HL-60 (cell line): ENCODE results near the gene ZYG11A.

ENCODE experiments used
- POLR2AphosphoS5 ChIP-seq: IDR thresholded peaks from 2 replicates; pipeline ENCODE4 v1.6.1; 2012; ENCODE audit warnings: low read depth
- SPI1 ChIP-seq: IDR thresholded peaks from 2 replicates; pipeline ENCODE4 v1.6.1; 2012; ENCODE audit warnings: low read depth, mild to moderate bottlenecking, borderline replicate concordance
- TF ChIP-seq, protein P1 (sequence below): IDR thresholded peaks from one replicate; pipeline ENCODE4 v1.5.1; 2011; ENCODE audit warnings: low read length, control low read depth, inconsistent platforms; ENCODE audit not compliant: insufficient read depth

DNA sequence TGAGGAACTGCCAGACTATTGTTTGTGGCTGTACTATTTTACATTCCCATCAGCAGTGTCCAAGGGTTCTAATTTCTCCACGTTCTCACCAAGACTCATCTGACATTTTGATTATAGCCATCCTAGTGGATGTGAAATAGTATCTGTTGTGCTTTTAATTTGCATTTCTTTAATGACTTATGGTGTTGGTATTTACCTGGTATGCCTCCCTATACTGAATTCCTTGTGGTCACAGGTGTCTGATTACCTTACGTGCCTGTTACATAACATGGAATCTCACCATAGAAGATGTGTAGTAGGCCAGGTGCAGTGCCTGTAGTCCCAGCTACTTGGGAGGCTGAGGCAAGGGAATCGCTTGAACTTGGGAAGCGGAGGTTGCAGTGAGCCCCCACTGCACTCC lies 13.5 kb downstream of the ZYG11A start:
- TF ChIP-seq SPI1 = no peak
- TF ChIP-seq, protein P1, sequence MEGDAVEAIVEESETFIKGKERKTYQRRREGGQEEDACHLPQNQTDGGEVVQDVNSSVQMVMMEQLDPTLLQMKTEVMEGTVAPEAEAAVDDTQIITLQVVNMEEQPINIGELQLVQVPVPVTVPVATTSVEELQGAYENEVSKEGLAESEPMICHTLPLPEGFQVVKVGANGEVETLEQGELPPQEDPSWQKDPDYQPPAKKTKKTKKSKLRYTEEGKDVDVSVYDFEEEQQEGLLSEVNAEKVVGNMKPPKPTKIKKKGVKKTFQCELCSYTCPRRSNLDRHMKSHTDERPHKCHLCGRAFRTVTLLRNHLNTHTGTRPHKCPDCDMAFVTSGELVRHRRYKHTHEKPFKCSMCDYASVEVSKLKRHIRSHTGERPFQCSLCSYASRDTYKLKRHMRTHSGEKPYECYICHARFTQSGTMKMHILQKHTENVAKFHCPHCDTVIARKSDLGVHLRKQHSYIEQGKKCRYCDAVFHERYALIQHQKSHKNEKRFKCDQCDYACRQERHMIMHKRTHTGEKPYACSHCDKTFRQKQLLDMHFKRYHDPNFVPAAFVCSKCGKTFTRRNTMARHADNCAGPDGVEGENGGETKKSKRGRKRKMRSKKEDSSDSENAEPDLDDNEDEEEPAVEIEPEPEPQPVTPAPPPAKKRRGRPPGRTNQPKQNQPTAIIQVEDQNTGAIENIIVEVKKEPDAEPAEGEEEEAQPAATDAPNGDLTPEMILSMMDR = no peak
- TF ChIP-seq POLR2AphosphoS5 = no peak
